ENCODE data around the gene NEUROD2.

GRCh38 chr17:39578272-39578671 is 29.4 kb downstream of the NEUROD2 start:
- no peak for TF ChIP-seq CTCF (IDR thresholded peaks at IDR 0.05; ENCODE audit: control extremely low read depth in 1 of 3, insufficient read depth in 1 of 3, low read depth in 1 of 3, low read length in 3 of 3)
- TF ChIP-seq HDAC6 (IDR thresholded peaks at IDR 0.05; ENCODE audit: low read depth, low read length) = no peak
- no peak for TF ChIP-seq YY1 (IDR thresholded peaks at IDR 0.05; ENCODE audit: low read depth, low read length)
- no peak for TF ChIP-seq RAD21 (IDR thresholded peaks at IDR 0.05 in 1 of 2, conservative IDR thresholded peaks at IDR 0.05 in 1 of 2; ENCODE audit: low read depth in 2 of 2, low read length in 2 of 2)
- no peak for TF ChIP-seq POLR2AphosphoS5 (IDR thresholded peaks at IDR 0.05; ENCODE audit: low read depth, low read length)
- TF ChIP-seq MAX (IDR thresholded peaks at IDR 0.05) = no peak
- TF ChIP-seq BRCA1 (IDR thresholded peaks at IDR 0.05; ENCODE audit: low read depth, low read length) = no peak
- no peak for TF ChIP-seq EGR1 (IDR thresholded peaks at IDR 0.05; ENCODE audit: borderline replicate concordance, low read depth, low read length)
- TF ChIP-seq CHD1 (IDR thresholded peaks at IDR 0.05; ENCODE audit: low read depth, low read length) = no peak
- TF ChIP-seq POLR2A (IDR thresholded peaks at IDR 0.05; ENCODE audit: control extremely low read depth in 1 of 2, low read depth in 2 of 2, low read length in 2 of 2) = no peak
